HG02759 (cell line): Measurements from ENCODE around the gene SLC41A3.
A peak's percentile ranks its signal among the peaks of the same experiment; 100 is the strongest.

Experiments
- ATAC-seq: cut with Tn5 transposase; IDR thresholded peaks from one replicate; pipeline ENCODE4 v1.9.1; 2021; ENCODE audit warnings: mild to moderate bottlenecking, moderate library complexity; ENCODE audit not compliant: unreplicated experiment

The SLC41A3 gene

DNA sequence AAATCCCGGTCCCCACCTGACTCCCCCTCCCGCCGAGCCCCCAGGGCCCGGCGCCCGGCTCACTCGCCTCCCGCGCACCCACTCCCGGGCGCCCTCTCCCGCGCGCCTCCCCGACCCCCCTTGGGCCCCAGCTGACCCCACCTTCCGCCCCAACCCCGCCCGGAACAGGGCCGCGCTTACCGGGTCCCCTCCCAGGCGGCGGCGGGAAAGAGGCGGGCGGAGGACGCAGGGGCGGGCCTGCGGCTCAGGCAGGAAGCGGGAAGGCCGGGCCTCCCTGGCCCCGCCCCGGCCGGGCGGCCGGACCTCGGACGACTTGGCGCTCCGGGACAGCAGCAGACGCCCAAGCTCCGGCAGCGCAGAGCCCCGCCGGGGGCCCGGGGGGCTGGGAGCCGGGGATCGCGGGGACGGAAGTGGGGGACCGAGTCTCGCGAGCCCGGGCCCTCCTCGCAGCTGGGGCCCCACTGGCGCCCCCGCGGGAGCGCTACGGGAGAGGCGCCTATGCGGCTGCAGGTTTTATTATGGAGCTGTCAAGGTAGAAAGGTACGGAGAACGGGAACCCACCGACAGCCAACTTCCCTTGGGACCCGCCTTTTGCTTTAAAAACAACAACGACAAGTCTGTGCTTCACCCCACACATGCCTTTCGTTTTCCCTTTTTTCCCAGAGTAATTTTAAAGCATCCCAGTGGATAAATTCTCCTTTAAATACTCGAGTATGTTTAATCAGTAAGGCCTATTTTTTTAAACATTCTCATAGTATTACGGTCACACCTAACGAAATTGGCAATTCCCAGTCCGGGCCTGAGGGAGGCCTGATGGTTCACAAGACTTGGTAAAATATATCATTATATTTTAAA is at the start of gene SLC41A3:
Gene SLC41A3 (minus strand): TSS at position 212 of the 855 bp plus-strand sequence. CDS start 15,905 bp downstream, outside the sequence.
- ATAC-seq: peak; percentile 97

DNA sequence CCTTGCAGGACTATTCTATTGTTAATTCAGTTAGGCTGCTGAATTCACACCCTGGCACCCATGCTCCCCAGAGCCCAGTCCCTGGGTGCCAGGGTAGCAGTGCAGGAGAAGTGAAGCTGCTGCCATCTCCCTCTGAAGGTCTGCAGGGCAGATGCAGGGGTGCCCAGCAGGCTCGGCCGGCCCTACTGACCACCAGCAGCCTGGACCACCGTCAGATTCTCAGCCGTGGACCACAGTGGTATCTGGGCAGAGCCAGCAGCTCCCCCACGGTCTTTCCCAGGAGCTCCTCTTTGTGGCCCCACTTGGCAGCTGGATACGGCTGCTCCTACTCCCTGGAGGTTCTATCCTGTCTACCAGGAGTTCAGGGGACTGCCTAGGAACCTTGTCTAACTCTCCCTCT is 49.7 kb upstream of the SLC41A3 start:
- no peak for ATAC-seq

- no peak for ATAC-seq
Measured at GRCh38 chr3:126132751-126133511, 49.0 kb upstream of the SLC41A3 start.

DNA sequence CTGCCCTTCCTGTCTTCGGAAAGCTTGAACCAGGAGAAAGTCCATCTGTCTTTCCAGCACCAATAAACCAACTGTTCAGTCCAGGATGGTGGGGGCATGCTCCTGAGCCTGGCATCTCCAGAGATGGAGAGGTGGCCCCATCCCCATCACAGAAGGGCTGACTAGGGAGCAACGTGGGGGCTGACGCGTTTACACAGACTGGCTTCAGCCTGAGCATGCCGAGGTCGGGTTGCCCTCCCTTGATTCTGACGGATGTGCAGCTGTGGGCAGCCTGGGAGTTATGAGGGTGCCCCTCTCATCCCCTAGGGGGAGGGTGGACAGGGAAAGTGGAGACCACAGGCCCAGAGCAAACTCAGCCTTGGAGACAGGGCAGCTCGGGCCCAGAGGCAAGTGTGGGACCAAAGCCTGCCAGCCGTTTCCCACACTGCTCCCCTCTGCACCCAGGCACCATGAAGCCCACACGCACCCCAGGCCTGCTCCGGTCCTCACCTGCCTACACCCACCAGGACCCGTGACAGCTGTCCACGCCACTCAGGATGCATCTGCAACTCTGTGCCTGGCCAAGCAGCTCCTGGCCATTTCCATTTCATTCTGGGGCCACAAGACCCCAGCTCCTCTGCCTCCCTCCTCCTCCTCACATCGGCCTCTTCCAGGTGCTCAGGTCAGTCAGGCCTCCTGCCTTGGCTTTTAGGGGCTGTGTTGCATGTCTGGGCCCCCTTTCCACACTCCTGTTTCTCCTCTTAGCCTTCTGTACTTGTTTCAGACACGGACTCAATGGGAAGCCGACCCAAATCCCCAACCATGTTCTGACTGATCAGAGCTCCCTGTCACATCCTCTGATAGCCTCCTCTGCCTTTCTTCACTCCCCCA is 48.2 kb upstream of the SLC41A3 start:
- ATAC-seq: no peak

DNA sequence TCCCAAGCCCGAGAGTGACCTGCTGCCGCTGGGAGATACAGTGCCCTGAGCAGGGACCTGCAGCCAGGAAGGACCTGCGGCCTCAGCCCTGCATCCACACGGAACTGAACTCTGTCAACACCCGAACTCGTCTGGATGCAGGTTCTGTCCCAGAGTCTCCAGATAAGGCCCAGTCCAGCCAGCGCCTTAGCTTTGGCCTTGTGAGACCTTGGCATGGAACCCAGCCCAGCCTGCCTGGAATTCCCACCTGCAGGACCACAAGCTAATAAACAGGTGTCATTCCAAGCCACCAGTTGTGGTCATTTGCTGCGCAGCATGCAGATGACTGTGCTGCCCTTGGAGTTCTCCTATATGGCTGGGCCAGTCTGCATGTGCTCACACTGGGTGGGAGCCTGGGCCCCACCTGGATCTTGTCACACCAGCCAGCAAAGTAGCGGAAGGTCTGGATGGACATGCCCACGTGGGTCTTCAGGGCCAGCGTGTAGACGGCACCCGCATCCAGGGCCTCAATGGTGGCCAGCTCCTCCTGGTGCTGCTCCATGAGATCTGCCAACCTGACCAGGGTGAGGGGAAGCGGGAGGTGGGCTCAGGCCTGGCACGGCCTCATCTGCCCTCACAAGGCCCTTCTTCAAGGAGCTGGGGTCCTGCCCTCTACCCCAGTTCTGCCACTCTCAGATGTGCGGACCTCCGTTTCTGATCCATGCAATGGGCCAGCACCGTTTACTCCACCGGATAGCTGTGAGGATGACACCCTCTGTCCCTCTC is 47.2 kb upstream of the SLC41A3 start:
- no peak for ATAC-seq

DNA sequence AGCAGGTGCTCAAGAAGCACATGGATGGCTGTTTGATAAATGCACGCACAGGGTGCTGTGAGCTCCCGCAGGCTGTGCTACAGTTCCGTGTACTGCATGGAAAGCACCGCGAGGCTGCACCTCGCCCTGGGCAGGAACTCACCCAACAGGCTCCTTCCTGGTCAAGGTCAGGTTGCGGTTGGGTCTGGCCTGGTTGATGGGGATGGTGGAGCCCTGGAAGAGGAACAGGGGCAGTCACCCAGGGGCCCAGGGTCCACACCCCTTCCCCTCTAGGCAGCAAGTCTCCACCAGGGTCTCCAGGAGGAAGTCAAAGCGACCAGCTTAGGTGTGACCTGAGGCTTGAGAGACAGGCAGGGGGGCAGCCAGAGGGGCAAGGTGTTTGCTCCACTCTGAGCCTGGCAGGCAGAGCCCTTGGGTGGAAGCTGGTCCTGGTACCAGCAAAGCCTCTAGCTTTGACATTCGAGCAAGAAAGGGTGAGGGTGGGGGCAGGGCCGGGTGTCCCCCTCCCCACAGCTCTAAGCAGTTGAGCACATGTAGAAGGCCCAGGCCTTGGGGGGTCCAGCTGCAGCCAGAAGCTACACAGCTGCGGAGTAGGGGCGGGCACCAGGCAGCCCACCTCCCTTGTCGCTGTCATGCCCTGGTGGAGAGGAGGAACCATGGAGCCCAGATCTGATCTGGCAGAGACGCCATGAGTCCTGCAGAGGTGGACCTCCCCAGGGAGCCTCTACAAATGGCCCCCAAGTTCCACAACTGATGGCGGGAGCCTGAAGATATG is 46.3 kb upstream of the SLC41A3 start:
- ATAC-seq: no peak

GRCh38 chr3:126129398-126129891 is 45.5 kb upstream of the SLC41A3 start:
- no peak for ATAC-seq

DNA sequence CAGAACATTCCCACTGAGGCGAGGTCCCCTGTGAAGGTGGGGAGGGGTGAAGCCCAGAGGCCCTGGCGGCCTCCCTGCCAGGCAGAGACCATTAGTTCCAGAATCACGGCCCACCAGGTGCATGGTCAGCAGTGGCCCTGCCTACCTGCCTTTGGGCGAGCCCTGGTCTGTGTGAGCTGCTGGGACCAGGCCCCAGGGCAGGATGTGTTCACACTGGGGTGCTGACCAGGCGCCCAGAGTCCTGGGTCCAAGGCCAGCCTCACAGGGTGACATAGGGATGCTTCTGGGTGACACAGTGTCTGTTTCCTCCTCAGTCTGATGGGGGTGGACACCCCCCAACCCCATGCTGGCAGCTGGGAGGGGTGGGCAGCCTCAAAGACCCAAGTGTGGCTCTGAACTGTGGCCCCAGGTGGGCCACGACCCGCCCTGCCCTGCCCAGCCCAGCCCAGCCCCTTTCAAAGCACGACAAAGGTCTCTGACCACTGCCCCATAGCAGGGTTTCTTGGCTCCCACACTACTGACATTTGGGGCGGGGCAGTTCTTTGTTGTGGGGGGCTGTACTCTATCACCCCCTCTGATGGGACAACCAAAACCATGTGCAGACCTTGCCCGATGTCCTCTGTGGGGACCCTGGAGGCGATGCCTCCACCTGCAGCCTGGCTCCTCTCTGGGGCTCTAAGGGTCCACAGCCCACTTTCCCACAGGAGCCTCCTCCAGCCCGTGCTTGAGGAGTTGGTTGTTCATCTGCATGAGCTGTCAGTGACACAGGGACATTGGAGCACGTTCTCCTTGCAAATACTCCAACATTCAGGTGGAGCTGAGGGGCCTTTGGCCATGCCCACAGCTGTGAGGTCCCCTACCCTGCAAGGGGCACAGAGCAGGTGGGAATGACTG is 44.8 kb upstream of the SLC41A3 start:
- no peak for ATAC-seq

- ATAC-seq: no peak
Measured at GRCh38 chr3:126127904-126128303, 44.0 kb upstream of the SLC41A3 start.

GRCh38 chr3:126127452-126127851 is 43.5 kb upstream of the SLC41A3 start:
- no peak for ATAC-seq

GRCh38 chr3:126126811-126127431 is 43.0 kb upstream of the SLC41A3 start:
- no peak for ATAC-seq

DNA sequence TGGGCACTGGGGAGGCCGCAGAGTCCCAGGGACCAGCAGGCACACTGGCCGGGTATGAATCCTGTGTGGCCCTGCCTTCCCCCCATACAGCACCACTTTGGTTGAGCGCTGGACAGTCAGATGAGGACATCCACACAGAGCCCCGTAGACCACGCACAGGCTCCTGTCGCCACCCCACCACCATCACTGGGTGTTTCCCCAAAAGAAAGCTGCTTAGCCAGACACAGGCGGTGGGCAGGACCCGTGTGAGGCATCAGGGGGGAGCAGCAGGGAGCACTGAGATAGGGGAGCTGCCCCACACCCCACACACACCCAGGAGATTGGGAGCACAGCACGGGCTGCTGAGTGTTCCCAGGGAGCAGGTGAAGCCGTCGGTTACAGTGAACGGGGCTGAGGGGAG is 42.4 kb upstream of the SLC41A3 start:
- ATAC-seq: no peak

DNA sequence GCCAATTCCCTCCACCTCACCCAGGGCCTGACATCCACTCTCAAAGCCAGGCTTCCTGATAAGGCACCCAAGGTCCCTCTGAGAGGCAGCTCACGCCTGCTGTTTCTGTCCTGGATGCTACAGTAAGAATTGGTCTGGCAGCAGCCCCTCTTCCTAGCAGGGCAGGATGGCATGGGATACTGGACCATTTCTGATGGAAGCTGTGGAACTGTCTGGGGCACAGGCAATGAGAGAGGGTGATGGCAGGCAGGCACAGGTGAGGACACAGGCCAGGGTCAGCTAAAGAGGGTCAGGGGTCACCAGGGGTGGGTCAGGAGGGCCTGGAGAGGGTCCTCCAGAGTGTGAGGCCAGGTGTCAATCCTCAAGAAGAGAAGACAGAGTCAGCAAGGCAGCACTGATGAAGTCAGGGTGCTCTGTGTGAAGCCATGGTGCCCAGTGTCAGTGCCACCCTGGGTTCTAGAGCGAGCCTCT is 41.9 kb upstream of the SLC41A3 start:
- no peak for ATAC-seq

GRCh38 chr3:126125341-126125740 is 41.4 kb upstream of the SLC41A3 start:
- ATAC-seq: no peak

- no peak for ATAC-seq
Measured at GRCh38 chr3:126124896-126125295, 41.0 kb upstream of the SLC41A3 start.

- ATAC-seq: no peak
Measured at GRCh38 chr3:126124148-126124868, 40.4 kb upstream of the SLC41A3 start.

- ATAC-seq: no peak
Measured at GRCh38 chr3:126121632-126122031, 37.7 kb upstream of the SLC41A3 start.
